OCI-LY1 (cell line): ENCODE results near the gene GBF1.

Experiments
- EZH2 ChIP-seq: fragments of 200-600 bp; sonication (generic), shearing (Covaris generic); IDR thresholded peaks from 2 replicates; pipeline ENCODE4 v1.8.0; 2017; ENCODE audit warnings: borderline replicate concordance, mixed run types, mild to moderate bottlenecking, antibody characterized with exemption, low read length, moderate library complexity, mixed read lengths
- TF ChIP-seq, protein P1 (sequence below): fragments of 200-600 bp; sonication (generic), shearing (Covaris generic); IDR thresholded peaks from 2 replicates; pipeline ENCODE4 v1.5.1; 2017; ENCODE audit warnings: mild to moderate bottlenecking, antibody characterized with exemption, low read length, moderate library complexity, mixed read lengths

GRCh38 chr10:102397222-102398171 is 152.2 kb downstream of the GBF1 start:
- TF ChIP-seq, protein P1, sequence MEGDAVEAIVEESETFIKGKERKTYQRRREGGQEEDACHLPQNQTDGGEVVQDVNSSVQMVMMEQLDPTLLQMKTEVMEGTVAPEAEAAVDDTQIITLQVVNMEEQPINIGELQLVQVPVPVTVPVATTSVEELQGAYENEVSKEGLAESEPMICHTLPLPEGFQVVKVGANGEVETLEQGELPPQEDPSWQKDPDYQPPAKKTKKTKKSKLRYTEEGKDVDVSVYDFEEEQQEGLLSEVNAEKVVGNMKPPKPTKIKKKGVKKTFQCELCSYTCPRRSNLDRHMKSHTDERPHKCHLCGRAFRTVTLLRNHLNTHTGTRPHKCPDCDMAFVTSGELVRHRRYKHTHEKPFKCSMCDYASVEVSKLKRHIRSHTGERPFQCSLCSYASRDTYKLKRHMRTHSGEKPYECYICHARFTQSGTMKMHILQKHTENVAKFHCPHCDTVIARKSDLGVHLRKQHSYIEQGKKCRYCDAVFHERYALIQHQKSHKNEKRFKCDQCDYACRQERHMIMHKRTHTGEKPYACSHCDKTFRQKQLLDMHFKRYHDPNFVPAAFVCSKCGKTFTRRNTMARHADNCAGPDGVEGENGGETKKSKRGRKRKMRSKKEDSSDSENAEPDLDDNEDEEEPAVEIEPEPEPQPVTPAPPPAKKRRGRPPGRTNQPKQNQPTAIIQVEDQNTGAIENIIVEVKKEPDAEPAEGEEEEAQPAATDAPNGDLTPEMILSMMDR = no peak
- no peak for TF ChIP-seq EZH2
